ENCODE data around the gene CDH13.

CDH13 gene

DNA sequence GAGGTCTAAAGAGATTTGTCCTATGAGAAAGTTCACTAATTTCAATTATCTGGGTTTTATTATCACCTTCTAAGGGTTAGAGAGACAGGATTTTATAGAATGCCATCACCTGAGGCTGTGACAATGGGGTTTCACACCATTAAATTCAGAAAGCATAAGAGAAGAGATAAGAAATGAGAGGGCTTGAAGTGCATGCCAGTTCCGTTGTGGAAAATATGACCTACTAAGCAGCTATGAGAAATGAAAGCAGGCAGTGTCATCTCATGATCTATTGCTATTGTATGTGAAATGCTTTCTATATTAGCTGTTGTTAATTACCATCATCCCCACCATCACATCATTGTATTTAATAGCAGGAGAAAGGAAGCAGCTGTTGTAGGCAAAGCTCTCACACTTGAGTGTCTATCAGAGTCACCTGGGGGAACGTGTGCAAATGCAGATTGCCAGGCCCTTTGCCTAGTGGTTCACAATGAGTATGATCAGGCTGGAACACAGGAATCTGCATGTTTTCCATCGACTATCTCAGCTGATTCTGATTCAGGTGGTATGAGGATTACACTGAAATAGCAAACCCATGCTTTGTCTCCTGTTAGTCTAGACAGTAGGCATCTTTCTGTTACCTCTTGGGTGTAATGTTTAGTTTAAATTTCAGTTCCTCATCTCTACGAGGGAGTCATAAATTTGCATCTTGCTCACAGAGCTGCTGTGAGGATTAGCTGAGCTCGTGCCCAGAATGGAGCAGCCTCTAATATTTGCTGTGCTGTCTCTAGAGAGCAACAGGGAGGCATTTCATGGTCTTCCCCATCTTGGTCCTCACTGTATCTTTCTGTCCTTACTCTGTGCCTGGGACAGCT, 256.4 kb downstream of the CDH13 start:
- H3K4me3 ChIP-seq (ENCODE audit: low read length): no peak overlapping the region
- TF ChIP-seq, protein P1, sequence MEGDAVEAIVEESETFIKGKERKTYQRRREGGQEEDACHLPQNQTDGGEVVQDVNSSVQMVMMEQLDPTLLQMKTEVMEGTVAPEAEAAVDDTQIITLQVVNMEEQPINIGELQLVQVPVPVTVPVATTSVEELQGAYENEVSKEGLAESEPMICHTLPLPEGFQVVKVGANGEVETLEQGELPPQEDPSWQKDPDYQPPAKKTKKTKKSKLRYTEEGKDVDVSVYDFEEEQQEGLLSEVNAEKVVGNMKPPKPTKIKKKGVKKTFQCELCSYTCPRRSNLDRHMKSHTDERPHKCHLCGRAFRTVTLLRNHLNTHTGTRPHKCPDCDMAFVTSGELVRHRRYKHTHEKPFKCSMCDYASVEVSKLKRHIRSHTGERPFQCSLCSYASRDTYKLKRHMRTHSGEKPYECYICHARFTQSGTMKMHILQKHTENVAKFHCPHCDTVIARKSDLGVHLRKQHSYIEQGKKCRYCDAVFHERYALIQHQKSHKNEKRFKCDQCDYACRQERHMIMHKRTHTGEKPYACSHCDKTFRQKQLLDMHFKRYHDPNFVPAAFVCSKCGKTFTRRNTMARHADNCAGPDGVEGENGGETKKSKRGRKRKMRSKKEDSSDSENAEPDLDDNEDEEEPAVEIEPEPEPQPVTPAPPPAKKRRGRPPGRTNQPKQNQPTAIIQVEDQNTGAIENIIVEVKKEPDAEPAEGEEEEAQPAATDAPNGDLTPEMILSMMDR (conservative IDR thresholded peaks at IDR 0.05; ENCODE audit: low read length): no peak
- no peak for DNase-seq (ENCODE audit: low read depth)

DNA sequence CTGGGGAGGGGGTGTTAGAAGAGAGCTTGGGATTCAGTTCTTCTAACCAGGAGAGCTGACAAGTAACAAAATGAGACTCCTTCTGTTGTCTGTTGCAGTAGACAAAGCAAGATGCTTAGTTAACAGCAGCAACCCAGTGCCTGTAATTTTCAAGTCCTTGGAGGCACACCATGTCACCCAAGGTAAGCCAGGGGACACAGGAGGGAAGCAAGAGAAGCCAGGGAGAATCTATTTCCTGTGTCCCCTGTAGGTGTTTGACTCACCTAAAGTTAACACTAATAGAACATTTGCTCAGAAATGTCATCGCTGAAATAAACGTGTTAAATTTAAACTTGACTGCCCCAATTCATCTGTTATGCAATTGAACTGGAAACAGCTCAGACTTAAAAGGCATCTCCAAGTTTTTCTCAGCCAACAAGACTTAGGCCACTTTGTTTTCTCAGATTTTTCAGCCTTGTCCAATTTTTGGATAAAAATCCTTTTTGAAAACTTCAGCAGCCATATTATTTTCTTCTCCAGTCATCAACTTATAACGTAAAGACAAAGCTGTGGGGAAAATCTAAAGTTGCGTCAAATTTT, 257.6 kb downstream of the CDH13 start:
- TF ChIP-seq, protein P1 (conservative IDR thresholded peaks at IDR 0.05; ENCODE audit: low read length): no peak
- no peak overlapping the region for H3K4me3 ChIP-seq (ENCODE audit: low read length)
- DNase-seq (ENCODE audit: low read depth): no peak

DNA sequence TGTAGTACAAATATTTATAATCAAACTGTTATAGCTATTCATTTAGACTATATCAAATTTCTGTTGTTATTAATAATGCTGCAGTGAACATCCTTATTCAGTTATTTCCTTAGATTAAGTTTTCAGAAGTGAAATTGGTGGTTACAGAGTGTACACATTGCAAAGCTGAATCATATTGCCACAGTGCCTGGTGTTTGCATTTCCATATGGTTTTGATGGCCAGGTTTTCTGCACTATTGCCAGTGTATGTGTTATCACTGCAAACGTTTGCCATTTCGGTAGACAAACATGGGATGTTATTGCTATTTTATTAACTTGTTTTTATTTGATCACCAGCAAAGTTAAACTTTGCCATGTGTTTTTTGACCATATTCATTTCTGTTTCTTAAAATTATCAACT, 259.4 kb downstream of the CDH13 start:
- DNase-seq (ENCODE audit: low read depth): no peak
- TF ChIP-seq, protein P1 (conservative IDR thresholded peaks at IDR 0.05; ENCODE audit: low read length): no peak
- no peak overlapping the region for H3K4me3 ChIP-seq (ENCODE audit: low read length)

DNA sequence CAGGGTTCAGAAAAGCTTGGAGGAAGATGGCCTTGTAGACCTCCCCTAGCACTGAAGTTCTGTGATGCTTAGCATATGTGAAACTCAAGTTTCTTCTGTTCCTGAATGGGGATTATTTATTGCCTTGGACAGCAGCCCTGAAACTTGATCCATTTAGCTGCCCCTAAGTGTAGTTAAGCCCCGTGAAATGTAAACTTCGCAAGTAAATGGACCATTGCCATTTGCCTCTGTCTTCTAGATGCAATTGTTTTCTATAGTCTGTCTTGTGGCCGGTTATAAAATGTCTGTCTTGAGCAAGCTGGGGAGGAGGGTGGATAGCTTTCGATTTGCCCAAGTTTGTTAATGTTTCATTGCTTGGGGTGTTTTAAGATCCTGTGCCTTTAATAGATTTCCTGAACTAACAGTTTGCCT, 261.8 kb downstream of the CDH13 start:
- DNase-seq (ENCODE audit: low read depth): peak; percentile 77

DNA sequence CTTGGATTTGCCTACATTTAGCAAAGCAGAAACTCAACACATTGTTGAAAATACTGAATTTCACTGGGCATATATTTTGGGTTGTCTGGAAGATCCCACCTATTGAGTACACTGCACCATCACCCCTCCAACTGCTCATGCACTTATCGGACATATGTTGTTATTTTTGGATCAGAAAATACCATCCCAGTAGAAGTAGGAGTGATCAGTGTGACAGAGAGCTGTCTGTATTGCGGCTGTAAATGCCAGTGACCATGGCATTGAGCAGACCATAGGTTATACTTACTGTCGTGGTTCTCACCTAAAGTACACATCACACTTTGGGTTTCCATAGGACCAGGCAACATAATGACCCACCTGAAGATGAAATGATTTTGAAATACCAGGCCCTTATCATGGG, 264.7 kb downstream of the CDH13 start:
- no peak overlapping the region for H3K4me3 ChIP-seq (ENCODE audit: low read length)
- TF ChIP-seq, protein P1 (conservative IDR thresholded peaks at IDR 0.05; ENCODE audit: low read length): no peak
- no peak for DNase-seq (ENCODE audit: low read depth)

More for the DNA sequence above, 261.8 kb downstream of the CDH13 start:
- no peak overlapping the region for H3K4me3 ChIP-seq (ENCODE audit: low read length)
- TF ChIP-seq, protein P1 (conservative IDR thresholded peaks at IDR 0.05; ENCODE audit: low read length): no peak

DNA sequence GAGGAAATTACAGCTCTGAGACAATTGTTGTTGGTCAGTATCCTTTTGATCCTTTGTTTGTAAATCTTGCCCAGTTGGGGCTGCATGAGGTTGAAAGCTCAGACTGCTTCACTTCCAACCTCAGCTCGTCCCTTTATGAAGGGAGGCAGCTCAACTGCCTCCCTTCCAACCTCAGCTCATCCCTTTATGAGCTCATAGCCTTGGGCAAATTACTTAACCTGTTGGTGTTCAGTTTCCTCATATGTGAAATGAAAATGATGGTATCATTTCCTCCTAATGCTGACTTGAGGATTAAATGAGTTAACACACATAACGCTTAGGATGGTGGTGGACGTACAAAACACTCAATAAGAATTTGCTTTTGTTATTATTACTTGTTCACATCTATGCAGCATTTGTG, 265.1 kb downstream of the CDH13 start:
- no peak for DNase-seq (ENCODE audit: low read depth)
- no peak overlapping the region for H3K4me3 ChIP-seq (ENCODE audit: low read length)
- TF ChIP-seq, protein P1 (conservative IDR thresholded peaks at IDR 0.05; ENCODE audit: low read length): no peak

DNA sequence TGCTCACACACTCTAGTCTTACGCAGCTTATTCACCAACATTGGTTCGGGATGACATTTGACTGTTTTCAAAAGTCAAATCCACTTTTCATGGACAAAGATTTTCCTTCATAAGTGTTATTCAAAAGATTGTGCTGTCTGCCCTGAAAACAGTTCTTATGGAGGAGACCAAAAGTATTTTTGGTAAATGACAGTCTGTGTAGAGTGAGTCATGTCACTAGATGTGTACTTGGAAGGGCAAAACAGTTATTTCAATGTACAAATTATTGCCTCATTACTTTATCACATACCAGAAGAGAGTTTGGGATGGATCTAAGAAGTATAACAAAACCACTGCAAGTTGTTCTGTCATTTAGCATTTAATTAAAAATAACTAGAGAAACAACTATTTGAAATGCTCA, 265.6 kb downstream of the CDH13 start:
- TF ChIP-seq, protein P1 (conservative IDR thresholded peaks at IDR 0.05; ENCODE audit: low read length): no peak
- no peak overlapping the region for H3K4me3 ChIP-seq (ENCODE audit: low read length)
- peak; percentile 33 for DNase-seq (ENCODE audit: low read depth)
